ENCODE data around the gene EPOP. TPM values are rescaled to one million over a fixed set of nuclear protein-coding genes. Genes with fewer than 3 reads are reported as not detected.

EPOP gene
- total RNA-seq, 1 experiment from 2014 or later, result 12.3 TPM

- TF ChIP-seq, protein P1, sequence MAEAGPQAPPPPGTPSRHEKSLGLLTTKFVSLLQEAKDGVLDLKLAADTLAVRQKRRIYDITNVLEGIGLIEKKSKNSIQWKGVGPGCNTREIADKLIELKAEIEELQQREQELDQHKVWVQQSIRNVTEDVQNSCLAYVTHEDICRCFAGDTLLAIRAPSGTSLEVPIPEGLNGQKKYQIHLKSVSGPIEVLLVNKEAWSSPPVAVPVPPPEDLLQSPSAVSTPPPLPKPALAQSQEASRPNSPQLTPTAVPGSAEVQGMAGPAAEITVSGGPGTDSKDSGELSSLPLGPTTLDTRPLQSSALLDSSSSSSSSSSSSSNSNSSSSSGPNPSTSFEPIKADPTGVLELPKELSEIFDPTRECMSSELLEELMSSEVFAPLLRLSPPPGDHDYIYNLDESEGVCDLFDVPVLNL (CRISPR knock-in tag; IDR thresholded peaks at IDR 0.05; ENCODE audit: borderline replicate concordance, low read depth), result 0 out of 2 replicates have a peak, but pooled peaks have one; percentile 29
- TF ChIP-seq MYBL2 (CRISPR knock-in tag; IDR thresholded peaks at IDR 0.05), result no peak
- no peak for TF ChIP-seq SOX15 (CRISPR knock-in tag; IDR thresholded peaks at IDR 0.05)
- no peak for TF ChIP-seq AR (CRISPR knock-in tag; IDR thresholded peaks at IDR 0.05)
- TF ChIP-seq, protein P2, sequence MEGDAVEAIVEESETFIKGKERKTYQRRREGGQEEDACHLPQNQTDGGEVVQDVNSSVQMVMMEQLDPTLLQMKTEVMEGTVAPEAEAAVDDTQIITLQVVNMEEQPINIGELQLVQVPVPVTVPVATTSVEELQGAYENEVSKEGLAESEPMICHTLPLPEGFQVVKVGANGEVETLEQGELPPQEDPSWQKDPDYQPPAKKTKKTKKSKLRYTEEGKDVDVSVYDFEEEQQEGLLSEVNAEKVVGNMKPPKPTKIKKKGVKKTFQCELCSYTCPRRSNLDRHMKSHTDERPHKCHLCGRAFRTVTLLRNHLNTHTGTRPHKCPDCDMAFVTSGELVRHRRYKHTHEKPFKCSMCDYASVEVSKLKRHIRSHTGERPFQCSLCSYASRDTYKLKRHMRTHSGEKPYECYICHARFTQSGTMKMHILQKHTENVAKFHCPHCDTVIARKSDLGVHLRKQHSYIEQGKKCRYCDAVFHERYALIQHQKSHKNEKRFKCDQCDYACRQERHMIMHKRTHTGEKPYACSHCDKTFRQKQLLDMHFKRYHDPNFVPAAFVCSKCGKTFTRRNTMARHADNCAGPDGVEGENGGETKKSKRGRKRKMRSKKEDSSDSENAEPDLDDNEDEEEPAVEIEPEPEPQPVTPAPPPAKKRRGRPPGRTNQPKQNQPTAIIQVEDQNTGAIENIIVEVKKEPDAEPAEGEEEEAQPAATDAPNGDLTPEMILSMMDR (IDR thresholded peaks at IDR 0.05), result no peak
- no peak for TF ChIP-seq GTF2I (CRISPR knock-in tag; conservative IDR thresholded peaks at IDR 0.05)
- TF ChIP-seq ERG (CRISPR knock-in tag; IDR thresholded peaks at IDR 0.05), result no peak
- no peak for TF ChIP-seq ZMAT4 (CRISPR knock-in tag; IDR thresholded peaks at IDR 0.05)
- TF ChIP-seq CREB1 (CRISPR knock-in tag; IDR thresholded peaks at IDR 0.05), result no peak
- TF ChIP-seq KAT7 (CRISPR knock-in tag; IDR thresholded peaks at IDR 0.05; ENCODE audit: borderline replicate concordance), result no peak
- TF ChIP-seq, protein P3, sequence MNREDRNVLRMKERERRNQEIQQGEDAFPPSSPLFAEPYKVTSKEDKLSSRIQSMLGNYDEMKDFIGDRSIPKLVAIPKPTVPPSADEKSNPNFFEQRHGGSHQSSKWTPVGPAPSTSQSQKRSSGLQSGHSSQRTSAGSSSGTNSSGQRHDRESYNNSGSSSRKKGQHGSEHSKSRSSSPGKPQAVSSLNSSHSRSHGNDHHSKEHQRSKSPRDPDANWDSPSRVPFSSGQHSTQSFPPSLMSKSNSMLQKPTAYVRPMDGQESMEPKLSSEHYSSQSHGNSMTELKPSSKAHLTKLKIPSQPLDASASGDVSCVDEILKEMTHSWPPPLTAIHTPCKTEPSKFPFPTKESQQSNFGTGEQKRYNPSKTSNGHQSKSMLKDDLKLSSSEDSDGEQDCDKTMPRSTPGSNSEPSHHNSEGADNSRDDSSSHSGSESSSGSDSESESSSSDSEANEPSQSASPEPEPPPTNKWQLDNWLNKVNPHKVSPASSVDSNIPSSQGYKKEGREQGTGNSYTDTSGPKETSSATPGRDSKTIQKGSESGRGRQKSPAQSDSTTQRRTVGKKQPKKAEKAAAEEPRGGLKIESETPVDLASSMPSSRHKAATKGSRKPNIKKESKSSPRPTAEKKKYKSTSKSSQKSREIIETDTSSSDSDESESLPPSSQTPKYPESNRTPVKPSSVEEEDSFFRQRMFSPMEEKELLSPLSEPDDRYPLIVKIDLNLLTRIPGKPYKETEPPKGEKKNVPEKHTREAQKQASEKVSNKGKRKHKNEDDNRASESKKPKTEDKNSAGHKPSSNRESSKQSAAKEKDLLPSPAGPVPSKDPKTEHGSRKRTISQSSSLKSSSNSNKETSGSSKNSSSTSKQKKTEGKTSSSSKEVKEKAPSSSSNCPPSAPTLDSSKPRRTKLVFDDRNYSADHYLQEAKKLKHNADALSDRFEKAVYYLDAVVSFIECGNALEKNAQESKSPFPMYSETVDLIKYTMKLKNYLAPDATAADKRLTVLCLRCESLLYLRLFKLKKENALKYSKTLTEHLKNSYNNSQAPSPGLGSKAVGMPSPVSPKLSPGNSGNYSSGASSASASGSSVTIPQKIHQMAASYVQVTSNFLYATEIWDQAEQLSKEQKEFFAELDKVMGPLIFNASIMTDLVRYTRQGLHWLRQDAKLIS (CRISPR knock-in tag; IDR thresholded peaks at IDR 0.05; ENCODE audit: borderline replicate concordance), result no peak
- peak; percentile 56 for TF ChIP-seq SP1 (CRISPR knock-in tag; conservative IDR thresholded peaks at IDR 0.05)
- TF ChIP-seq ELF4 (CRISPR knock-in tag; IDR thresholded peaks at IDR 0.05; ENCODE audit: low read depth), result no peak
- no peak for TF ChIP-seq ATF3 (CRISPR knock-in tag; conservative IDR thresholded peaks at IDR 0.05)
- TF ChIP-seq NR1H2 (CRISPR knock-in tag; IDR thresholded peaks at IDR 0.05), result no peak
- TF ChIP-seq JAZF1 (CRISPR knock-in tag; IDR thresholded peaks at IDR 0.05), result no peak
- TF ChIP-seq MAX (CRISPR knock-in tag; IDR thresholded peaks at IDR 0.05), result peak; percentile 80
- TF ChIP-seq, protein P4, sequence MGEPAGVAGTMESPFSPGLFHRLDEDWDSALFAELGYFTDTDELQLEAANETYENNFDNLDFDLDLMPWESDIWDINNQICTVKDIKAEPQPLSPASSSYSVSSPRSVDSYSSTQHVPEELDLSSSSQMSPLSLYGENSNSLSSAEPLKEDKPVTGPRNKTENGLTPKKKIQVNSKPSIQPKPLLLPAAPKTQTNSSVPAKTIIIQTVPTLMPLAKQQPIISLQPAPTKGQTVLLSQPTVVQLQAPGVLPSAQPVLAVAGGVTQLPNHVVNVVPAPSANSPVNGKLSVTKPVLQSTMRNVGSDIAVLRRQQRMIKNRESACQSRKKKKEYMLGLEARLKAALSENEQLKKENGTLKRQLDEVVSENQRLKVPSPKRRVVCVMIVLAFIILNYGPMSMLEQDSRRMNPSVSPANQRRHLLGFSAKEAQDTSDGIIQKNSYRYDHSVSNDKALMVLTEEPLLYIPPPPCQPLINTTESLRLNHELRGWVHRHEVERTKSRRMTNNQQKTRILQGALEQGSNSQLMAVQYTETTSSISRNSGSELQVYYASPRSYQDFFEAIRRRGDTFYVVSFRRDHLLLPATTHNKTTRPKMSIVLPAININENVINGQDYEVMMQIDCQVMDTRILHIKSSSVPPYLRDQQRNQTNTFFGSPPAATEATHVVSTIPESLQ (CRISPR knock-in tag; IDR thresholded peaks at IDR 0.05), result no peak
- TF ChIP-seq ZSCAN18 (CRISPR knock-in tag; IDR thresholded peaks at IDR 0.05), result no peak
- TF ChIP-seq NFE2L1 (CRISPR knock-in tag; IDR thresholded peaks at IDR 0.05), result peak; percentile 80; the same call in 1 of the 2 replicates
- no peak for TF ChIP-seq TEAD1 (CRISPR knock-in tag; IDR thresholded peaks at IDR 0.05)
- no peak for TF ChIP-seq CBFB (CRISPR knock-in tag; IDR thresholded peaks at IDR 0.05; ENCODE audit: low read depth)
- no peak for TF ChIP-seq ZNF416 (CRISPR knock-in tag; IDR thresholded peaks at IDR 0.05)
- no peak; the same call in 1 of the 2 replicates for TF ChIP-seq ZNF263 (CRISPR knock-in tag; IDR thresholded peaks at IDR 0.05; ENCODE audit: low read depth)
These were observed 45.3 kb upstream of the EPOP start (continued) for GRCh38 chr17:38719943-38720641.
